ENCODE data around the gene KCTD7.
"Not testable (repeated sequence)": the region's sequence is repeated elsewhere in the genome, so short reads cannot be mapped to it uniquely, and the experiment has no call there.

DNA sequence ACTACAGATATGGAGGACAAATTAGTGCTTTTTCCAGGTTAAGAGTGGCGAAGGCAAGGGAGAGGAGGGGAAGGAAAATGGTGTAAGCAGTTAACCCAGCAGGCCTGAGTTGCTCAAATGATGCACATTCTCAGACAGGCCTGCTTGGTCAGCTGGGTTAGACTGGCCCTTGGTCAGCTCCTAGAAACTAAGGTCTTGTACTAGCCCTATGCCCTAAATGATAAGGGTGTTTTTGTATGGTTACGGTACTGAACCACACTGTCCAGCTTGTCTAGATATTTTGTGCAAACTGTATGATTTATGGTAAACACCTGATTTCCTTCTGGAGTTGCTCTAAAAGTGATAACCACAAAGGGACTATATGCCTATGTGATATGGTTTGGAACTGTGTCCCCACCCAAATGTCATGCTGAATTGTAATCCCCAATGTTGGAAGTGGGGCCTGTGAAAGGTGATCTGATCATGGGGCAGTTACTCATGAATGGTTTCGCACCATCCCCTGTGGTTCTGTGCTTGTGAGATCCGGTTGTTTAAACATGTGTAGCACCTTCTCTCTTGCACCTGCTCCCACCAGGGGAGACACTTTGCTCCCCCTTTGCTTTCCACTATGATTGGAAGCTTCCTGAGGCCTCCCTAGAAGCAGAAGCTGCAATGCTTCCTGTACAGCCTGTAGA lies 45.7 kb upstream of the KCTD7 start:
- TF ChIP-seq, protein P1, sequence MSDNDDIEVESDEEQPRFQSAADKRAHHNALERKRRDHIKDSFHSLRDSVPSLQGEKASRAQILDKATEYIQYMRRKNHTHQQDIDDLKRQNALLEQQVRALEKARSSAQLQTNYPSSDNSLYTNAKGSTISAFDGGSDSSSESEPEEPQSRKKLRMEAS (IDR thresholded peaks at IDR 0.05) = not testable (repeated sequence)
- TF ChIP-seq CTCF (IDR thresholded peaks at IDR 0.05; ENCODE audit: low read depth, low read length, missing input control); RXRA (IDR thresholded peaks at IDR 0.05); JUND (IDR thresholded peaks at IDR 0.05); GABPA (IDR thresholded peaks at IDR 0.05 in 1 of 2, conservative IDR thresholded peaks at IDR 0.05 in 1 of 2); ZBTB33 (IDR thresholded peaks at IDR 0.05); RAD21 (IDR thresholded peaks at IDR 0.05); FOXA2 (IDR thresholded peaks at IDR 0.05); EGR1 (IDR thresholded peaks at IDR 0.05; ENCODE audit: low read depth in 2 of 2); NR2F2 (IDR thresholded peaks at IDR 0.05): not testable (repeated sequence)
- TF ChIP-seq, protein P2, sequence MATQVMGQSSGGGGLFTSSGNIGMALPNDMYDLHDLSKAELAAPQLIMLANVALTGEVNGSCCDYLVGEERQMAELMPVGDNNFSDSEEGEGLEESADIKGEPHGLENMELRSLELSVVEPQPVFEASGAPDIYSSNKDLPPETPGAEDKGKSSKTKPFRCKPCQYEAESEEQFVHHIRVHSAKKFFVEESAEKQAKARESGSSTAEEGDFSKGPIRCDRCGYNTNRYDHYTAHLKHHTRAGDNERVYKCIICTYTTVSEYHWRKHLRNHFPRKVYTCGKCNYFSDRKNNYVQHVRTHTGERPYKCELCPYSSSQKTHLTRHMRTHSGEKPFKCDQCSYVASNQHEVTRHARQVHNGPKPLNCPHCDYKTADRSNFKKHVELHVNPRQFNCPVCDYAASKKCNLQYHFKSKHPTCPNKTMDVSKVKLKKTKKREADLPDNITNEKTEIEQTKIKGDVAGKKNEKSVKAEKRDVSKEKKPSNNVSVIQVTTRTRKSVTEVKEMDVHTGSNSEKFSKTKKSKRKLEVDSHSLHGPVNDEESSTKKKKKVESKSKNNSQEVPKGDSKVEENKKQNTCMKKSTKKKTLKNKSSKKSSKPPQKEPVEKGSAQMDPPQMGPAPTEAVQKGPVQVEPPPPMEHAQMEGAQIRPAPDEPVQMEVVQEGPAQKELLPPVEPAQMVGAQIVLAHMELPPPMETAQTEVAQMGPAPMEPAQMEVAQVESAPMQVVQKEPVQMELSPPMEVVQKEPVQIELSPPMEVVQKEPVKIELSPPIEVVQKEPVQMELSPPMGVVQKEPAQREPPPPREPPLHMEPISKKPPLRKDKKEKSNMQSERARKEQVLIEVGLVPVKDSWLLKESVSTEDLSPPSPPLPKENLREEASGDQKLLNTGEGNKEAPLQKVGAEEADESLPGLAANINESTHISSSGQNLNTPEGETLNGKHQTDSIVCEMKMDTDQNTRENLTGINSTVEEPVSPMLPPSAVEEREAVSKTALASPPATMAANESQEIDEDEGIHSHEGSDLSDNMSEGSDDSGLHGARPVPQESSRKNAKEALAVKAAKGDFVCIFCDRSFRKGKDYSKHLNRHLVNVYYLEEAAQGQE (IDR thresholded peaks at IDR 0.05) = not testable (repeated sequence)
- TF ChIP-seq, protein P3, sequence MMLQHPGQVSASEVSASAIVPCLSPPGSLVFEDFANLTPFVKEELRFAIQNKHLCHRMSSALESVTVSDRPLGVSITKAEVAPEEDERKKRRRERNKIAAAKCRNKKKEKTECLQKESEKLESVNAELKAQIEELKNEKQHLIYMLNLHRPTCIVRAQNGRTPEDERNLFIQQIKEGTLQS (IDR thresholded peaks at IDR 0.05) = not testable (repeated sequence)
